WTC11 (cell line): Measurements from ENCODE around the gene USP15. TPM values are rescaled to one million over a fixed set of nuclear protein-coding genes. Genes with fewer than 3 reads are reported as not detected.

Experiments
- ATAC-seq: fragments of 200-7000 bp; cut with Tn5 transposase; 2 replicates; pipeline ENCODE4 v1.10.0; 2021; ENCODE audit warnings: mild to moderate bottlenecking, moderate library complexity
- CTCF ChIA-PET: fragments of 300-600 bp; sonication (Branson Sonifier 250); formaldehyde crosslinking; loops from one replicate; lab custom pipeline; 2021; ENCODE audit warnings: antibody characterized with exemption; lab: Charles Lee
- POLR2A ChIA-PET: fragments of 350-600 bp; sonication (Branson Sonifier 250); formaldehyde crosslinking; loops from one replicate; lab custom pipeline; 2021; ENCODE audit warnings: antibody characterized with exemption; lab: Charles Lee
- DNase-seq: peaks from one replicate; pipeline ENCODE4 v3.0.0; 2021; ENCODE audit warnings: low spot score
- H3K27ac Mint-ChIP-seq: 2 replicates; pipeline ENCODE4 v1.8.0; 2021; ENCODE audit warnings: mixed read lengths
- H3K27me3 Mint-ChIP-seq: 2 replicates; pipeline ENCODE4 v1.8.0; 2021; ENCODE audit warnings: low read depth, mild to moderate bottlenecking, moderate library complexity, mixed read lengths
- H3K36me3 Mint-ChIP-seq: 2 replicates; pipeline ENCODE4 v1.8.0; 2021; ENCODE audit warnings: mixed read lengths
- H3K4me1 Mint-ChIP-seq: 2 replicates; pipeline ENCODE4 v1.8.0; 2022; ENCODE audit warnings: mixed read lengths
- H3K4me3 Mint-ChIP-seq: 2 replicates; pipeline ENCODE4 v1.8.0; 2021; ENCODE audit warnings: mild to moderate bottlenecking, moderate library complexity, mixed read lengths
- H3K9me3 Mint-ChIP-seq: 2 replicates; pipeline ENCODE4 v1.8.0; 2021; ENCODE audit warnings: mixed read lengths
- EMX1 ChIP-seq: fragments of 250-450 bp; sonication (Bioruptor Pico); IDR thresholded peaks from 2 replicates; pipeline ENCODE4 v1.8.0; 2021; ENCODE audit warnings: mild to moderate bottlenecking
- FOXP1 ChIP-seq: sonication (generic); formaldehyde crosslinking; IDR thresholded peaks from 2 replicates; pipeline ENCODE4 v1.8.0; 2022; ENCODE audit warnings: missing genetic modification reagents, mild to moderate bottlenecking, moderate library complexity, borderline replicate concordance
- JUN ChIP-seq: sonication (generic); formaldehyde crosslinking; IDR thresholded peaks from 2 replicates; pipeline ENCODE4 v1.8.0; 2023; ENCODE audit warnings: mild to moderate bottlenecking, missing genetic modification reagents
- MXD4 ChIP-seq: fragments of 250-450 bp; sonication (Bioruptor Pico); IDR thresholded peaks from 2 replicates; pipeline ENCODE4 v1.8.0; 2021; ENCODE audit warnings: mild to moderate bottlenecking, moderate library complexity, borderline replicate concordance
- NFYB ChIP-seq: sonication (generic); formaldehyde crosslinking; conservative IDR thresholded peaks from 2 replicates; pipeline ENCODE4 v1.8.0; 2022; ENCODE audit warnings: low read depth, missing genetic modification reagents
- NR2C2 ChIP-seq: sonication (generic); formaldehyde crosslinking; IDR thresholded peaks from 2 replicates; pipeline ENCODE4 v1.8.0; 2022; ENCODE audit warnings: mild to moderate bottlenecking, missing genetic modification reagents
- TCF7 ChIP-seq: sonication (generic); formaldehyde crosslinking; IDR thresholded peaks from 2 replicates; pipeline ENCODE4 v1.8.0; 2022; ENCODE audit warnings: mild to moderate bottlenecking, low read depth, missing genetic modification reagents, moderate library complexity
- TP53 ChIP-seq: sonication (generic); formaldehyde crosslinking; IDR thresholded peaks from 2 replicates; pipeline ENCODE4 v1.8.1; 2023; ENCODE audit warnings: mild to moderate bottlenecking, missing genetic modification reagents
- ZBTB21 ChIP-seq: sonication (generic); formaldehyde crosslinking; IDR thresholded peaks from 2 replicates; pipeline ENCODE4 v1.8.1; 2023; ENCODE audit warnings: mild to moderate bottlenecking, missing genetic modification reagents, borderline replicate concordance
- ZNF121 ChIP-seq: sonication (generic); formaldehyde crosslinking; IDR thresholded peaks from 2 replicates; pipeline ENCODE4 v1.8.0; 2023; ENCODE audit warnings: missing genetic modification reagents
- ZNF138 ChIP-seq: sonication (generic); formaldehyde crosslinking; conservative IDR thresholded peaks from 2 replicates; pipeline ENCODE4 v1.8.1; 2022; ENCODE audit warnings: mild to moderate bottlenecking, moderate library complexity, missing genetic modification reagents
- ZNF317 ChIP-seq: sonication (generic); formaldehyde crosslinking; IDR thresholded peaks from 2 replicates; pipeline ENCODE4 v1.8.1; 2023; ENCODE audit warnings: low read depth, mild to moderate bottlenecking, moderate library complexity, missing genetic modification reagents, borderline replicate concordance
- ZNF396 ChIP-seq: fragments of 250-450 bp; sonication (Bioruptor Pico); IDR thresholded peaks from 2 replicates; pipeline ENCODE4 v1.8.0; 2021; ENCODE audit warnings: mild to moderate bottlenecking, moderate library complexity, borderline replicate concordance
- ZNF416 ChIP-seq: fragments of 250-450 bp; sonication (Bioruptor Pico); IDR thresholded peaks from 2 replicates; pipeline ENCODE4 v1.9.0; 2021; ENCODE audit warnings: mild to moderate bottlenecking, inconsistent platforms
- total RNA-seq: library from RNA; stranded (reverse); gene quantifications from 3 replicates; pipeline ENCODE4 v1.2.3, GENCODE V29; 2021
- TF ChIP-seq, protein P1 (sequence below): sonication (generic); formaldehyde crosslinking; IDR thresholded peaks from 2 replicates; pipeline ENCODE4 v1.8.0; 2022; ENCODE audit warnings: mild to moderate bottlenecking, missing genetic modification reagents
- TF ChIP-seq, protein P2 (sequence below): fragments of 250-450 bp; sonication (Bioruptor Pico); conservative IDR thresholded peaks from 2 replicates; pipeline ENCODE4 v1.9.0; 2021; ENCODE audit warnings: mild to moderate bottlenecking
- TF ChIP-seq, protein P3 (sequence below): fragments of 250-450 bp; sonication (Bioruptor Pico); IDR thresholded peaks from 2 replicates; pipeline ENCODE4 v1.9.0; 2021; ENCODE audit warnings: mild to moderate bottlenecking
- TF ChIP-seq, protein P4 (sequence below): fragments of 250-450 bp; sonication (Bioruptor Pico); IDR thresholded peaks from 2 replicates; pipeline ENCODE4 v1.9.0; 2021; ENCODE audit warnings: moderate library complexity, mild to moderate bottlenecking, inconsistent platforms, borderline replicate concordance
- TF ChIP-seq, protein P5 (sequence below): sonication (generic); formaldehyde crosslinking; conservative IDR thresholded peaks from 2 replicates; pipeline ENCODE4 v1.8.1; 2022; ENCODE audit warnings: mild to moderate bottlenecking, missing genetic modification reagents
- TF ChIP-seq, protein P6 (sequence below): fragments of 250-450 bp; sonication (Bioruptor Pico); IDR thresholded peaks from 2 replicates; pipeline ENCODE4 v1.8.0; 2021; ENCODE audit warnings: mild to moderate bottlenecking

The USP15 gene
- total RNA-seq, 1 experiment from 2014 or later, result 37.2 TPM

DNA sequence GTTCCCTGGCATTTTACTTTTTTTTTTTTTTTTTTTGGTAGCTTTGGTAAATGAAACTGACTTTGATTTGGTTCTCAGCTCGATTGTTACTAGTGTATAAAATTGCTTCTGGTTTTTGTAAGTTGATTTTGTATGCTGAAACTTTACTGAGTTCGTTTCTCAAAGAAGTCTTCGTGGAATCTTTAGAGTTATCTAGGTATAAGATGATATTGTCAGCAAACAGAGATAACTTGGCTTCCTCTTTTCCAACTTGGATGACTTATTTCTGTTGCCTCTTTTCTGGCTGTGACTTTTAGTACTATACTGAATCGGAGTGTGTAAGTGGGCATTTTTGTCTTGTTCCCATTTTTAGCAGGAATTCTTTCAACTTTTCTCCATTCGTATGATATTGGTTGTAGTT is 28.1 kb downstream of the USP15 start:
- no peak overlapping the region for H3K4me3 Mint-ChIP-seq
- no peak overlapping the region for H3K27ac Mint-ChIP-seq
- TF ChIP-seq, protein P1, sequence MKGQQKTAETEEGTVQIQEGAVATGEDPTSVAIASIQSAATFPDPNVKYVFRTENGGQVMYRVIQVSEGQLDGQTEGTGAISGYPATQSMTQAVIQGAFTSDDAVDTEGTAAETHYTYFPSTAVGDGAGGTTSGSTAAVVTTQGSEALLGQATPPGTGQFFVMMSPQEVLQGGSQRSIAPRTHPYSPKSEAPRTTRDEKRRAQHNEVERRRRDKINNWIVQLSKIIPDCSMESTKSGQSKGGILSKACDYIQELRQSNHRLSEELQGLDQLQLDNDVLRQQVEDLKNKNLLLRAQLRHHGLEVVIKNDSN (CRISPR knock-in tag), result no peak
- TF ChIP-seq ZNF396 (CRISPR knock-in tag), result no peak
- ChIA-PET POLR2A (no interaction called here), CTCF (no interaction called here)
- peaks cover 42% of the 10 kb centered on the region for H3K4me1 Mint-ChIP-seq
- DNase-seq (no peak), ATAC-seq (no peak)
- H3K36me3 Mint-ChIP-seq, result peaks cover 3% of the 10 kb centered on the region
- H3K9me3 Mint-ChIP-seq, result peaks cover 12% of the 10 kb centered on the region
- no peaks in the 10 kb centered on the region for H3K27me3 Mint-ChIP-seq

DNA sequence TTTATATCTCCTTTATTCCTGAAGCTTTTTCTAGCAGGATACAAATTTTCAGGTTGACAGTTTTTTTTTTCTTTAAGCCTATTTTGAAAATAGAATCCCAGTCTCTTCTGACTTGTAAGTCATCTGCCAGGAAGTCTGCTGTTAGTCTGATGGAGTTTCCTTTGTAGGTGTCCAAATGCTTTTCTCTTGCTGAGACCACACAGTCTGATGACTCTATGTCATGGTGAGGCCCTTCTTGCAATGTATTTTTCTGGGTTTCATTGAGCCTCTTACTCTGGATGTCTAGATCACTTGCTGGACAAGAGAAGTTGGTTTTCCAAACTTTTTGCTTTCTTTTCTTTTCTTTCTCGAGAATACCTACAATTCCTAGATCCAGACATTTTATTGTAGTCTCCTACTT is 30.6 kb downstream of the USP15 start:
- POLR2A ChIA-PET, result no interaction called here
- Mint-ChIP-seq H3K27me3 (no peaks in the 10 kb centered on the region), H3K36me3 (no peaks in the 10 kb centered on the region), H3K9me3 (peaks cover 3% of the 10 kb centered on the region; the same call in 1 of the 2 replicates), H3K4me1 (peaks cover 42% of the 10 kb centered on the region), H3K27ac (peak overlapping the region; percentile 20; the same call in 1 of the 2 replicates), H3K4me3 (no peak overlapping the region)
- DNase-seq (no peak), ATAC-seq (no peak)
- CTCF ChIA-PET, result interaction anchor here (2.1 kb wide), 1 partner anchor 31 kb away, joined by 5 read pairs; no protein-coding TSS in a partner anchor
- TF ChIP-seq ZNF138 (CRISPR knock-in tag) (no peak), ZNF317 (CRISPR knock-in tag) (peak; percentile 72)

DNA sequence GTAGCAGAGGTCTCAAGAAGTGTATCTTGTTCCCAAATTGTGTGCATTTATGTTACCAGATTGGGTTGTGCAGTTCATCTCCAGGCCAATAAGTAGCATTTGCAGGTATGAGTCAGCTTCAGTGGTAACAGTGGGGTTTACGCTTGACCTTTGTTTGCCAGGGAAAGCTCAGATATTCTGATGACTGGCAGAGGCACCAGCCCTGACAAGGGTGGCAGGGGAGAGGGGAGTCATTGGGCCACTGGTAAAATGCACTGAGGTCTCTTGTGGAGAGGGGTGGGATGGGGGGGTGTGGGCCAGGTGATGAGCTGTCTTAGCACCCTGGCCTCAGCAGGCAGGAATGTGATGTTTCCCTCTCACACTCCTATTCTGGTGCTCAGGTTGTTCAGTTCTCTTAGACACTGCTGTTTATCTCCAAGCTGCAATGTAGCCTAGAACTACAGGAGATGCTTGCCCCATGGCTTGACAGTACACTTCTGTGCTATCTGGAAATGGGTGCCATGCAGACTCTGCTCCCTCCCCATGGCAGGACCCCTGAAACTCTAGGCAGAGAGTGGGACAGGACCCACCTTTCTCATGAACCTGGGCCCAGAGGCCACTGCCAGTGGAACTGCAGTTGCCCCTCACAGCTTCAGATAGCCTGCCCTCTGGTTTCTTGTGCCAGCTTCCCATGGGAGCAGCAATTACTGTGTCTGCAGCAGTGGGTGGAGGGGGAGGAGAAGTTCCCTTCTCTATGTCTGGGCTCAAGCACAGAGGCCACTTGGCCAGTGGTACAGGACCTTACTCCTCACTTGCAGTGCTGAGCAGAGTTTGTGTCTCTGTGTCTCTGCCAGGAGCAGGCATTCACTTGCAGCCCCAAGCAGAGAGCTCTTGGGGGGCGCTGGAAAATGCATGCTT is 31.9 kb downstream of the USP15 start:
- H3K27me3 Mint-ChIP-seq, result no peaks in the 10 kb centered on the region

More for the DNA sequence above, 31.9 kb downstream of the USP15 start:
- Mint-ChIP-seq H3K36me3 (peaks cover 3% of the 10 kb centered on the region; the same call in 1 of the 2 replicates), H3K4me1 (peaks cover 40% of the 10 kb centered on the region), H3K9me3 (0 out of 2 replicates have a peak, but pooled peaks cover 3% of the 10 kb centered on the region), H3K4me3 (no peak overlapping the region), H3K27ac (peak overlapping the region; percentile 57; the same call in 1 of the 2 replicates)
- TF ChIP-seq, protein P2, sequence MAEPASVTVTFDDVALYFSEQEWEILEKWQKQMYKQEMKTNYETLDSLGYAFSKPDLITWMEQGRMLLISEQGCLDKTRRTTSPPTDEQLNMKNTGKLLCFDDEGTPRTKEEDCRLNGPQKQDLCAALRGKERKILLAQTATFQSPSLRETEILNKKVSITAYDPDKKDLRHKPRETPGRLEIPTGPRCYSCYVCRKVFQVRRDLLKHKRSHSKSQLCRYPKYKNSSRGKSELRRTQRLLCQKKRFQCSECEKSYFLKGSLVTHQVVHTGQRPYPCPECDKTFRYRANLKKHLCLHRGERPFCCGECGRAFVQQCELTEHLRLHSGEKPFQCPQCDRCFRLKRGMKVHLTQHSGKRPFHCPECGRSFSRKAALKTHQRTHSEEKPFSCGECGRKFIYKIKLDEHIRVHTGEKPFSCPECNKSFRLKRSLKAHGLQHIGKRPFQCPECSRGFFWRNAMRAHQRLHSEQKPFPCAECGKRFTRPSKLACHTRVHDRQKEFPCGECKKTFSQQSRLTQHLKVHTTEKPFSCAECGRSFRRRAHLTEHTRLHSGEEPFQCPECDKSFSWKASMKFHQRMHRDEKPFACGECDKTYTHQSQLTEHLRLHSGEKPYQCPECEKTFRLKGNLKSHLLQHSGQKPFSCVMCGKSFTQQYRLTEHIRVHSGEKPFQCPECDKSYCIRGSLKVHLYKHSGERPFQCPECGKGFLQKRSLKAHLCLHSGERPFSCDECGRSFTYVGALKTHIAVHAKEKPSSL, result no peak
- no peak for TF ChIP-seq TP53
- no peak for TF ChIP-seq ZNF138 (CRISPR knock-in tag)
- TF ChIP-seq, protein P3, sequence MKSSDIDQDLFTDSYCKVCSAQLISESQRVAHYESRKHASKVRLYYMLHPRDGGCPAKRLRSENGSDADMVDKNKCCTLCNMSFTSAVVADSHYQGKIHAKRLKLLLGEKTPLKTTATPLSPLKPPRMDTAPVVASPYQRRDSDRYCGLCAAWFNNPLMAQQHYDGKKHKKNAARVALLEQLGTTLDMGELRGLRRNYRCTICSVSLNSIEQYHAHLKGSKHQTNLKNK (CRISPR knock-in tag), result no peak
- TF ChIP-seq, protein P4, sequence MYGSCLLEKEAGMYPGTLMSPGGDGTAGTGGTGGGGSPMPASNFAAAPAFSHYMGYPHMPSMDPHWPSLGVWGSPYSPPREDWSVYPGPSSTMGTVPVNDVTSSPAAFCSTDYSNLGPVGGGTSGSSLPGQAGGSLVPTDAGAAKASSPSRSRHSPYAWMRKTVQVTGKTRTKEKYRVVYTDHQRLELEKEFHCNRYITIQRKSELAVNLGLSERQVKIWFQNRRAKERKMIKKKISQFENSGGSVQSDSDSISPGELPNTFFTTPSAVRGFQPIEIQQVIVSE (CRISPR knock-in tag), result no peak
- no peak for TF ChIP-seq EMX1
- no peak for TF ChIP-seq TCF7
- TF ChIP-seq JUN, result no peak
- TF ChIP-seq NFYB, result no peak
- TF ChIP-seq, protein P5, sequence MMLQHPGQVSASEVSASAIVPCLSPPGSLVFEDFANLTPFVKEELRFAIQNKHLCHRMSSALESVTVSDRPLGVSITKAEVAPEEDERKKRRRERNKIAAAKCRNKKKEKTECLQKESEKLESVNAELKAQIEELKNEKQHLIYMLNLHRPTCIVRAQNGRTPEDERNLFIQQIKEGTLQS (CRISPR knock-in tag), result no peak
- no peak for TF ChIP-seq ZBTB21
- TF ChIP-seq ZNF121 (CRISPR knock-in tag), result no peak
- no peak for TF ChIP-seq NR2C2
- TF ChIP-seq ZNF416 (CRISPR knock-in tag), result no peak
- TF ChIP-seq, protein P6, sequence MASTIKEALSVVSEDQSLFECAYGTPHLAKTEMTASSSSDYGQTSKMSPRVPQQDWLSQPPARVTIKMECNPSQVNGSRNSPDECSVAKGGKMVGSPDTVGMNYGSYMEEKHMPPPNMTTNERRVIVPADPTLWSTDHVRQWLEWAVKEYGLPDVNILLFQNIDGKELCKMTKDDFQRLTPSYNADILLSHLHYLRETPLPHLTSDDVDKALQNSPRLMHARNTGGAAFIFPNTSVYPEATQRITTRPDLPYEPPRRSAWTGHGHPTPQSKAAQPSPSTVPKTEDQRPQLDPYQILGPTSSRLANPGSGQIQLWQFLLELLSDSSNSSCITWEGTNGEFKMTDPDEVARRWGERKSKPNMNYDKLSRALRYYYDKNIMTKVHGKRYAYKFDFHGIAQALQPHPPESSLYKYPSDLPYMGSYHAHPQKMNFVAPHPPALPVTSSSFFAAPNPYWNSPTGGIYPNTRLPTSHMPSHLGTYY (CRISPR knock-in tag), result no peak
- no peak for TF ChIP-seq FOXP1 (CRISPR knock-in tag)
- no peak for TF ChIP-seq MXD4 (CRISPR knock-in tag)
- POLR2A ChIA-PET, result no interaction called here
- ATAC-seq, result peak; percentile 41
- DNase-seq, result no peak
- CTCF ChIA-PET, result interaction anchor here (2.1 kb wide), 1 partner anchor 32 kb away, joined by 5 read pairs; no protein-coding TSS in a partner anchor
